ENCODE results near the gene LRRC32.

LRRC32 gene

GRCh38 chr11:76670485-76671236 lies at the start of gene LRRC32:
Gene LRRC32 (minus strand): TSS chr11:76670747. CDS start chr11:76665954, 4,793 bp downstream.
- no peak for DNase-seq (ENCODE audit: low read depth in 2 of 2)

DNA sequence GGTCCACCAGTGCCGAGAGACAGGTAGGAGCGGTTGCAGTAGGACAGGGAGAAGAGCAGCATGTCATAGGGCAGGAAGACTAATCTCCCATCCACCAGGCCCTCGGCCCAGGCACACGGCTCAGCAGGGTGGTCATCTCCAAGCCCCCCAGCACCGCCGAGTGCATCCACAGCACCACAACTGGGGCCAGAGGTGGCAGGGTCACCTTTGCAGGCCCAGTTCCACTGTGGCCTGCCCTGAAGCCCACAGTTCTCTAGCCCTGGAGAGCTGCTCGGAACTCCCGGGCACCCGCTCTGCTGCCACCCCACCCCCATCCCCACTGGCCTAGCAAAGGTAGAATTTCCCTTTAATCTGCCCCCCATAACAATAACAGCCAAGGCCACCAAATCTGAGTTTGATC lies 49.1 kb upstream of the LRRC32 start:
- no peak for DNase-seq (ENCODE audit: low read depth in 2 of 2)

DNA sequence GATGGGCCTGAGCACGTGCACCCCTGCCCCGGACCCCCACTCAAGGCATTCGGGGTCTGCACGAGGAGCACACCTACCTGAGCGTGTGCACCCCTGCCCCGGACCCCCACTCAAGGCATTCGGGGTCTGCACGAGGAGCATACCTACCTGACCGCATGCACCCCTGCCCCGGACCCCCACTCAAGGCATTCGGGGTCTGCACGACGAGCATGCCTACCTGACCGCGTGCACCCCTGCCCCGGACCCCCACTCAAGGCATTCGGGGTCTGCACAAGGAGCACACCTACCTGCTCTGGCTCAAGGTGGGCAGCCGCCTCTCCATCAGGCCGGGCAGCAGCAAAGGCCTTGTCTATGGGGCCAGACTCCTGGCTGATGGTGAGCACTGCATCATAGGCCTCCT lies 48.7 kb upstream of the LRRC32 start:
- no peak for DNase-seq (ENCODE audit: low read depth in 2 of 2)

GRCh38 chr11:76717816-76718215 lies 47.3 kb upstream of the LRRC32 start:
- no peak for DNase-seq (ENCODE audit: low read depth in 2 of 2)

- no peak for DNase-seq (ENCODE audit: low read depth in 2 of 2)
These were observed 46.8 kb upstream of the LRRC32 start for GRCh38 chr11:76717369-76717768.

DNA sequence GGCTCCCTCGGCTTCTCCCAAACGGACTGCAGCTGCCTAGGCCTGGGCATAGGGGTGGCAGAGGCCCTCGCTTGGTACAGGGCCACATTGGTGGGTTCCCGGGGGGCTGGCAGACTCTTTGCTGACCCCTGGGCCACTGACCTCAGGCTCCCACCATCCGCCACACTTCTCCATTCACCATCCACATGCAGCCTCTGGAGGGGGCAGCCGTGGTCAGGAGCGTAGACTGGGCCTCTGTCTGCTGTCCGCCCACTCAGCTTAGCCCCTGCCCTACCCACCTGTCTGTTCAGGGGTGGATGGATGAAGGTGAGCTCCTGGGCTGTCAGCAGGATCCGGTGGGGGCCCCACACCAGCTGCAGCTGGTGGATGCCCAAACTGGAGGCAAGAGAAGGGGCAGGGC lies 45.7 kb upstream of the LRRC32 start:
- DNase-seq (ENCODE audit: low read depth in 2 of 2), result no peak

- no peak for DNase-seq (ENCODE audit: low read depth in 2 of 2)
These were observed 43.9 kb upstream of the LRRC32 start for GRCh38 chr11:76714493-76714892.

- DNase-seq (ENCODE audit: low read depth in 2 of 2), result no peak
These were observed 43.0 kb upstream of the LRRC32 start for GRCh38 chr11:76713499-76713898.

DNA sequence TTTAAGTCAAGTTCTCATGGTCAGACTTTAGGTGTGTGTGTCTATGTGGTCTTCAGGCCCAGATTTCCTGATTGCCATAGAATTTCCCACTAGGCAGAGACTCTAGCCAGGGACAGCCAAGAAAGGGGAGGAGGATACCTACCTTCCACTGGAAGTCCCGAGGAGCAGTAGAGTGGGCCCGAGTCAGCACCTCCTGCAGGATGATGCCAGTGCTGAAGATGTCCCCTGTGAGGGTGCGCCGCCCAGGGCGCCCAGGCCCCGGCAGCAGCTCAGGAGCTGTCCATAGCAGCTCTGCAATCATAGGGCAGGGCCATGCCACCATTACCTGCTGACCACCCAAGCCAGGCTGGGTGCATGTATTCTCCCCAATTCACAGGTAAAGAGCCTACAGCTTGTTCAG lies 41.6 kb upstream of the LRRC32 start:
- no peak for DNase-seq (ENCODE audit: low read depth in 2 of 2)

DNA sequence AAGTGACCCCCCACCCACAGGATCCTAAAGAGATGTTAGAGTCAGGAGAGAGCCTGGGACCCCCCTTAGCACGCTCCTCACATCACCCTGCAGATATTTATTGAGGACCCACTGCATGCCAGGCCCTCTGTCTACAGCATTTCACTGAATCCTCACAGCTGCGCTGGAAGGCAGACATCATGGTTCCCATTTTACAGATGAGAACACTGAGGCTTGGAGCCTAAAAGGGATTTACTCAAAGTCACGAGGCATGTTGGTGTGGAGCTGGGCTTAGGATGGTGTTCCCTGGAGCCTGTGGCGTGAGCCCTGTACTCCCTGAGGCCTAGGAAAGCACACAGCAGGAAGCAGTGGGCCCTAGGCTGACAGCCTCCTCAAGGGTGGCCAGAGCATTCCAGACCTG lies 39.2 kb upstream of the LRRC32 start:
- no peak for DNase-seq (ENCODE audit: low read depth in 2 of 2)

DNA sequence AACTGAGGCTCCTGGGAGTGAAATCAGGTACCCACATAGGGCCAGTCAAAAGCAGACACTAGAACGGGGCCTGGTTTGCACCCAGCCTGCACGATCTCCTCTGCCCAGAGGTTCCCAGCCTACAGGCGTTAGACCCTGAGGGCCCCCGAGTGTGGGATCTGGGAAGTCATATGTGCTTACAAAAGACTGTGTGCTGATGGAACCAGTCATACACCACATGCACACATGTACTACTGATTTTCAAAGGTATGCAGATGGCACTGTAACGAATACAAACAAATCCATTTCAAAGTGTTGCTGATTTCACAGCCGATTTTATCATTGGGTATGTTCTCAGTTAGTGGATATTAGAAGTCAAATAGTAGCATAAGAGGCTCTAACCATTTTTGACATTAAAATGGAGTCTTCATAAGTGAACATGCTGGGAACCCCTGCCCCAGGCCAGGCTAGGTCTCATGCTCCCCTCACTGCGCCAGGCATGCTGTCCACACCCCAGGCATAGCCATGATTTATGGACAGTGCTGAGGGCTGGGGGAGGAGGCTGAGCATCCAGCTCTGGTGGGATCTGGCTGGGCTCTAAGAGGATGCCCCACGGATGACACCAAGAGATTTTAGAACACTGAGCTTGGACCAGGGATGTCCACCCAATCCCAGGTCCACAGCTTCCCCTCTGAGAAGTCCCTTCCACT lies 38.6 kb upstream of the LRRC32 start:
- DNase-seq (ENCODE audit: low read depth in 2 of 2), result no peak

DNA sequence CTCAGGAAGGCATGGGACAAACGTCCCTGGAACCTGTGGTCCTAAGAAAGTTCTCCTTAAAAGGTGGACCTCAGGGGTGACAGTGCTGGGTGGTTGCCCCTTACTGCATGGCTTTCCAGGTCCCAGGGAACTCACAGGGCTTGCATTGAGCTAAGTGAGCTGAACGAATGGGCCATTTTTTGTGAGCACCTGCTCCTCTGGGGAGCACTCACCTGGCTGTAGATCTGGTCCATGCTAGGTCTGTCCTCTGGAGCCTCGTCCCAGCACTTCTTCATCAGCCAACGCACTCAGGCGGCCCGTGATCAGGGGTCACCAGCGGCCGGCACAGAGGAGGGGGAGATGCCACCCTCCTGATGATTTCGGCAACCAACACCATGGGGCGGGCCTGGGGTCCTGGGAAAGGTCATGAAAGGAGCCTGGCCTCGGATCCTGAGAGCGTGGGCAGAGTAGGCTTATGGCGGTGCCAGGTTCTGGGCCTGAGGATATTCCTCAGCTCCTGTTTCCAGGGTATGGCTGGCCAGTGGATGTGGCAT lies 36.8 kb upstream of the LRRC32 start:
- no peak for DNase-seq (ENCODE audit: low read depth in 2 of 2)

DNA sequence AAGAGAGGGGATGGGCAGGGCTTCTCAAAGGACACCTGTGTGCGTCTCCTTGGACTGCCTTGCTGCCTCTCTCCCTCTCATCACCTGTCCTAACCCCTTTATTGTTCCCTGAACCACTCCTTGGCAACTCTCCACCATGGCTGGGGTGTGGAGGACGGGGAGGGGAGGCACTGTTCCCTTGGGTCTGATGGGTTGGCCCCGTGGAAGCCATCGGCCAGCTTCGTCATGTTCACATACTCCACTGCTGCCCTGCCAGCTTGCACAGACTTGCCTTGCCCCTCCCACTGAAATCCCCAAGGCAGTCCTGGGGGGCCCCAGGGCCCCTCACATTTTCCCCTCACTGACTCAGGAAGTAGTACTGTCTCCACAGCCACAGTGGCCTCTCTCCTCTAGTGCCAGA lies 36.1 kb upstream of the LRRC32 start:
- DNase-seq (ENCODE audit: low read depth in 2 of 2), result no peak

DNA sequence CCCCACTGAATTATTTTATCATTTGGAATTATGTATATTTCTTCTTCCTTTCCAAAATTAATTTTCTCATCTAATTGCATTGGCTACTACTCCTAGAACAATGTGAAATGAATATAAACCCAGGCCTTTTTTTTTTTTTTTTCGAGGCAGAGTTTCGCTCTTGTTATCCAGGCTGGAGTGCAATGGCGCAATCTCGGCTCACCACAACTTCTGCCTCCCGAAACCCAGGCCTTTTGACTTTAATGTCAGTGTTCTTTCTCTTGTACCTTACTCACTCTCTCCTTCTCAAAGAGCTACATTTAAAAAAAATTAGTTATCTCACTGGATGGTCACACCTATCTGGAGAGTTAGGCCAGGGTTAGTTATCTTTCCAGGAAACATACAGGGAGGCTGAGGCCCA lies 35.3 kb upstream of the LRRC32 start:
- no peak for DNase-seq (ENCODE audit: low read depth in 2 of 2)

DNA sequence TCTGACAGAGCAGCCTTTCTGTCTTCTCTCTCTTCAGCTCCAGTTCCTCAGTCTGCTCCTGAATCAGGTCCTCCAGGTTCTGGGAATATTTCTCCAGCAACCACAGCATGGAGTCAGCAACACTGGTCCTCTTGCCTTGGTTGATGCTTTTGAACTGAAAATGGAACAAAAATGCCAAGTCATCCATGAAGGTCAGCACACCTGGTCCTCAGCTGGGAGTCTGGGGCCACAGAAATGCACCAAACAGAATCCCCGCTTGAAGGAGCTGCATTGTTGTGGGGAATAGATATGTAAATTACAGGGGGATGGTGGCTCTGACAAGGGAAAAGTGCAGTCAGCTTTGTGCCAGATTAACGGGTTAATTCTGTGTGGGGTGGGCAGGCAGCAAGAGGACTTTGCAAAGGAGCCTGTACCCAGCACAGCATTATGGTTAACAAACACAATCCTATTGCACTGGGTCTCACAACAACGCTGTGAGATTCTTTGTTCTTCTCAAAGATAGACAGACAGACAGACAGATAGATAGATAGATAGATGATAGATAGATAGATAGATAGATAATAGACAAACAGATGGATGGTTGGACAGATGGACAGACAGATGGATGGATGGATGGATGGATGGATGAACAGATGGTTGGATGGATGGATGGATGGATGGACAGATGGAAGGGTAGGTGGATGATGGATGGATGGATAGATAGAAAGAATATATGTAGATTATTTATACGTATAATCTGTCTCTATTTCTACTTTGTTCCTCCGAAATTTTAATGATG lies 33.8 kb upstream of the LRRC32 start:
- DNase-seq (ENCODE audit: low read depth in 2 of 2), result no peak

GRCh38 chr11:76703707-76704106 lies 33.2 kb upstream of the LRRC32 start:
- DNase-seq (ENCODE audit: low read depth in 2 of 2), result no peak

DNA sequence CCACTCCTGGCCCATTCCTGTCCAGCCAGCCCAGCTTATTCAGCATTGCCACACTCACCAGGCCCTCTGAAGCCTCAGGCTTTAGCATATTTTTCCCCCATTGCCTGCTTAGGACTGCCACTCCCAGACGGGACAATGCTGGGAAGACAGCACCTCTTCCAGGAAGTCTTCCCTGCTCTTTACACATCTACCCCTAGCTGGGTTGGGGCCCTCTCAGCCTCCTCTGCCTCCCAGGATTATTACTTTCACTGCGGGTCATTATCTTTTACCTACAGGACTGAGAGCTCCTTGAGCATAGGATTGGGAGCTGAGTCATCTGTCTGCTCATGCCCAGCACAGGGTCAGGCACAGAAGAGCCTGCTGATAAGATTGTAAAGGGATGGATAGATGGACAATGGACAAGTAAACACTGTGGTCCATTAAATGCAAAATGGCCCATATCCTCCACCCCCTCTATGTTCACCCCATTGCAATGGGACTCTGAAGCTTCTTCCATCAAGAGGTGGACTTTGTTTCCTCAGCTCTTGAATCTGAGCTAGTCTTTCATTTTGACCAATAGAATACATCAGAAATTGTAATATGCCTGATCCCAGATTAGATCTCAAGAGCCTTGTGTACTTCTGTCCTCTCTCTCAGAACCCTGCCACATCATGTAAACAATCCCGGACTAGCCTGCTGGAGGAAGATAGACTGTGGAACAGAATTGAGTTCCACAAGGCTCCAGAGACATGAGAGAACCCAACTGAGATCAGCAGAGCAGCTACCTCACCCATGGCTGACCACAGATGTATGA lies 32.0 kb upstream of the LRRC32 start:
- DNase-seq (ENCODE audit: low read depth in 2 of 2), result no peak

DNA sequence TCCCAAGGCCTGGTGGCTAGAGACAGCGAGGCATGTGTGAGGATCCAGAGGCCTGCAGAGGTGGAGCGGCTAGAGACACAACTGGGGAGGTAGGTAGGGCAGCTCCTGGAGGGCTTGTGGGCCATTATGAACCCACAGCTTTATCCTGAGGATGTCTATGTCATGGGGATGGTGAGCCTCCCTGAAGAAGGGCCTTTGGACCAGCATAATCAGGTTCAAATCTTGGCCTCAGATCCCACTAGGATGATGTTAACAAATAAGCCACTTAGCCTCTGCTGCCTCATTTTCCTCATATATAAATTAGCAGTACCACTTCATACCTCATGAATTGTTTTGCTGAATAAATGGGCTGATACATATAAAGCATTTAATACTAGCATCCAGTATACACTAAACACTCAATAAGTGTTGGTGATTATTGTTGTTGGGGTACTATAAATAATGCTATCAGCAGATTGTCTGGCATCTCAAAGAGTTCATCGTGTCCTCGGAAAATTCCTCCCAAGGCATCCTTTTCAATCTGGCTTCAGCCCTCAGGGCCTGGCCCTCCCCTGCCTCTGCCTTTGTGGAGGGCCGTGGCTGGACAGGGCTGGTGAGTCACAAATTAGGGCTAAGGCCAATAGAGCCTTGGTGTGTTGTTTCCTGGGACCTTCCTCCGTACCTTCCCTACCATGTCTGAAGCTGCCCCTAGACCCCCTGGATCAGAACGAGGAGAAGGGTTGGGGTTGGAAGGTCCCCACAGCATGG lies 30.9 kb upstream of the LRRC32 start:
- DNase-seq (ENCODE audit: low read depth in 2 of 2), result no peak

GRCh38 chr11:76700177-76701100 lies 29.9 kb upstream of the LRRC32 start:
- DNase-seq (ENCODE audit: low read depth in 2 of 2), result no peak
